Left forelimb (tissue), 1 donor: Measurements from ENCODE around the gene PPP4R1.
"Not testable (repeated sequence)": the region's sequence is repeated elsewhere in the genome, so short reads cannot be mapped to it uniquely, and the experiment has no call there.

Experiments
- DNase-seq: peaks from one replicate; pipeline ENCODE4 v3.0.0-alpha.2; 2018; ENCODE audit warnings: low spot score

PPP4R1 gene

GRCh38 chr18:9614401-9615279 lies at the start of gene PPP4R1:
Gene PPP4R1 (minus strand): TSS chr18:9614559. CDS start chr18:9614484, 75 bp downstream.
- DNase-seq: peak; percentile 89

GRCh38 chr18:9663377-9663776 lies 49.0 kb upstream of the PPP4R1 start:
- no peak for DNase-seq

- no peak for DNase-seq
Measured at GRCh38 chr18:9661564-9661963, 47.2 kb upstream of the PPP4R1 start.

GRCh38 chr18:9659499-9660375 lies 45.4 kb upstream of the PPP4R1 start:
- no peak for DNase-seq

- DNase-seq: no peak
Measured at GRCh38 chr18:9658087-9658641, 43.8 kb upstream of the PPP4R1 start.

GRCh38 chr18:9655232-9655767 lies 40.9 kb upstream of the PPP4R1 start:
- DNase-seq: no peak

GRCh38 chr18:9653390-9653789 lies 39.0 kb upstream of the PPP4R1 start:
- DNase-seq: no peak

GRCh38 chr18:9649164-9649540 lies 34.8 kb upstream of the PPP4R1 start:
- DNase-seq: no peak

- DNase-seq: no peak
Measured at GRCh38 chr18:9648431-9649163, 34.2 kb upstream of the PPP4R1 start.

- DNase-seq: no peak
Measured at GRCh38 chr18:9647496-9648323, 33.4 kb upstream of the PPP4R1 start.

- DNase-seq: no peak
Measured at GRCh38 chr18:9643549-9643948, 29.2 kb upstream of the PPP4R1 start.

- DNase-seq: no peak
Measured at GRCh38 chr18:9642799-9643462, 28.6 kb upstream of the PPP4R1 start.

GRCh38 chr18:9641081-9641480 lies 26.7 kb upstream of the PPP4R1 start:
- not testable (repeated sequence) for DNase-seq

GRCh38 chr18:9638886-9639285 lies 24.5 kb upstream of the PPP4R1 start:
- DNase-seq: no peak

- DNase-seq: no peak
Measured at GRCh38 chr18:9637036-9637767, 22.8 kb upstream of the PPP4R1 start.

GRCh38 chr18:9634856-9635255 lies 20.5 kb upstream of the PPP4R1 start:
- no peak for DNase-seq

GRCh38 chr18:9631814-9632496 lies 17.6 kb upstream of the PPP4R1 start:
- no peak for DNase-seq

- DNase-seq: no peak
Measured at GRCh38 chr18:9630444-9630843, 16.1 kb upstream of the PPP4R1 start.

GRCh38 chr18:9629709-9630108 lies 15.3 kb upstream of the PPP4R1 start:
- DNase-seq: no peak
